ENCODE measurements around the gene MTTP.

The MTTP gene

DNA sequence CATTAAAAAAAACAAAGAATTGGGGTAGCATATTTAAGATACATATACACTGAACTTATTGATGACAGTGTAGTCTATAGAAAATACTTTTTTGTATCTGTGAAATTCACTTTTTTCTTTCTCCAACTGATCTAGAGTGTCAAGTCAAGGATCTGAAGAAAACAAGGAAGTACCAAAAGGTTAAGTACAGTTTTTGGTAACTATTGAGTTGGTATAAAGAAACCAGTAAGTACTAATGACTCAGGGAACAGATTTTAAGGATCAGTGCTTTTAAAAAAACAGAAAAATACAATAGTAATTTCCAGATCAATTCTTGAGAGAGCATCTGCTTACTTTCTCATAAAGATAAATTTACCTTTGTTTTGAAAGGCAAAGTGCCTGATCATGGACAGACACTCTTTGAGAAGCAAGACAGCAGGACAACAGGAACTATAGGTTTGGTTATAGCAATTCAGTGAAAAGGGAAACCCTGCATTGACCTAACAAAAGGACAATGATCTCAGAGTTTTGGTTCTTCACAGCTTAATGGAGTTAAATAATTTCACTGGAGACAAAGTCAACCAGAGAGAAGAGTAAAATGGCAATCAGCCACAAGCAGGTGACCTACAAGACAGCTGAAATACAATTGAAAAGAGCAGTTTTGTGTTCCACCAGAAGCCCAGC lies 34.2 kb upstream of the MTTP start:
- TF ChIP-seq, protein P1, sequence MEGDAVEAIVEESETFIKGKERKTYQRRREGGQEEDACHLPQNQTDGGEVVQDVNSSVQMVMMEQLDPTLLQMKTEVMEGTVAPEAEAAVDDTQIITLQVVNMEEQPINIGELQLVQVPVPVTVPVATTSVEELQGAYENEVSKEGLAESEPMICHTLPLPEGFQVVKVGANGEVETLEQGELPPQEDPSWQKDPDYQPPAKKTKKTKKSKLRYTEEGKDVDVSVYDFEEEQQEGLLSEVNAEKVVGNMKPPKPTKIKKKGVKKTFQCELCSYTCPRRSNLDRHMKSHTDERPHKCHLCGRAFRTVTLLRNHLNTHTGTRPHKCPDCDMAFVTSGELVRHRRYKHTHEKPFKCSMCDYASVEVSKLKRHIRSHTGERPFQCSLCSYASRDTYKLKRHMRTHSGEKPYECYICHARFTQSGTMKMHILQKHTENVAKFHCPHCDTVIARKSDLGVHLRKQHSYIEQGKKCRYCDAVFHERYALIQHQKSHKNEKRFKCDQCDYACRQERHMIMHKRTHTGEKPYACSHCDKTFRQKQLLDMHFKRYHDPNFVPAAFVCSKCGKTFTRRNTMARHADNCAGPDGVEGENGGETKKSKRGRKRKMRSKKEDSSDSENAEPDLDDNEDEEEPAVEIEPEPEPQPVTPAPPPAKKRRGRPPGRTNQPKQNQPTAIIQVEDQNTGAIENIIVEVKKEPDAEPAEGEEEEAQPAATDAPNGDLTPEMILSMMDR (IDR thresholded peaks at IDR 0.05; ENCODE audit: borderline replicate concordance, control extremely low read depth, extremely low read depth, insufficient read depth, missing control alignments) = no peak
- DNase-seq (ENCODE audit: low spot score) = no peak
- in situ Hi-C loops (cut with MboI; ENCODE audit: low sequenced_read_pairs, unreplicated experiment) = no loop called here

GRCh38 chr4:99552872-99553271 lies 21.8 kb upstream of the MTTP start:
- TF ChIP-seq, protein P1 (IDR thresholded peaks at IDR 0.05; ENCODE audit: borderline replicate concordance, control extremely low read depth, extremely low read depth, insufficient read depth, missing control alignments) = no peak
- no peak for DNase-seq (ENCODE audit: low spot score)
- in situ Hi-C loops (cut with MboI; ENCODE audit: low sequenced_read_pairs, unreplicated experiment) = loop anchor here (10.0 kb wide), 1 partner anchor 322 kb away; no protein-coding TSS in a partner anchor

DNA sequence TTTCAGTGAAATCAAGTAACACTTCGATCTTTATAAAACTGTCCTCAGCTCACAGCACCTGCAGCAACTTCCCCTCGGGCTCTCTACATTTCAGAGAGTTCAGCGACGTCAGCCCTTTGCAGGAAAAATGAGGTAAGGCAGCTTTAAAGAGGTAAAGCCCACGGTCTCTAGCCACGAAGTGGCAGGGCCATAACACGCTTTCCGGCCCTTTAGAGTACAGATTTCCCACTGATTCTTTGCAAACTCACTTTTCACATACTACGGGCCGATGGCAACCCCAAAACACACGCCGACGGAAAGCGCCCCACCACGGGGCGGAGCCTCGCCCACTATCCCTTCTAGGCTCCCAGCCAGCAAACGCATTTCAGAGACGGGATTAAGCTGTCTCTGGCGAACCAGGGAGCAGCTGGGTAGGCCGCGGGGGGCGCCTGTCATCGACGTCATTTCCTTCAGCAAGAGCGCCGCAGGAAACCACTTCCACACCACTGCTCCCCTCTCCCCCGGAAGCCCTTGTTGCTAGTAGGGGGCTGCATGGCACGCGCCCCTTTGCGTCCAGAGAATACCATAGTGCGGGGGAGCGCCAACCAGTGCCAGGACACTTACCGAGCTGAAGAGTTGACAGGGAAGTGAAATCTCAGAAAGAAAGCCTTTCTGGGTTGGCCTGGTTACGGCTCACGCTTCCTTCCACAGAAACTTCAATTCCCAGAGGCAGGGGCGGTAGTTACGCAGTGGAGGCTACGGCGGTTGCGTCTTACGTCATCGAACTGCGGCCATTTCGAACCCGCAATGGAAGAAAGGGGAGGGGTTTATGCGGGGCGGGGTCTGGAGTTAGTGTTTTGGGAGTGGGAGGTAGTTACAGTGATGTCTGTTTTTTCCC lies 11.1 kb upstream of the MTTP start, which contains the start of gene TRMT10A:
TSS of gene TRMT10A (minus strand) at position 730 of the 877 bp plus-strand sequence. CDS start 4,701 bp downstream, outside the sequence.
- peak; percentile 90 for DNase-seq (ENCODE audit: low spot score)
- TF ChIP-seq, protein P1 (IDR thresholded peaks at IDR 0.05; ENCODE audit: borderline replicate concordance, control extremely low read depth, extremely low read depth, insufficient read depth, missing control alignments) = no peak
- in situ Hi-C loops (cut with MboI; ENCODE audit: low sequenced_read_pairs, unreplicated experiment) = loop anchor here (10.0 kb wide), 1 partner anchor 241 kb away; no protein-coding TSS in a partner anchor

DNA sequence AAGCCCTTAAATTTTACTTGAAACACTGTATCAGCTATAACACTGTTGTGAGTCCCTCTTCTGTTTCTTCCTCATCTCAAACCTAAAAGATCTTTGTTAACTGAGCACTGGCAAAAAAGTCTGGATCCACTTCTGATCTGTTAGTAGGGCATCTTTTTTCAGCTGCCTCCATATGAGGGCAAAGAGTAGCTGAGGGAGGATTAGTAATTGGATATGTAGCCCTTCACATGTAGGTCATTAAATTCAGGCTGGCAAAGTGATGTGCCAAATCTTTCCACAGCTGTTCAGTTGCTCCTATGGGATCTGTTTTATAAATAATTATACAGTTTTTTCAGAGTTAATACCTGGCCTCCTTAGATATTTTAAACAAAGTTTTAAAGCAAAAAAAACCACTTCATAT lies 9.7 kb upstream of the MTTP start:
- no peak for DNase-seq (ENCODE audit: low spot score)
- TF ChIP-seq, protein P1 (IDR thresholded peaks at IDR 0.05; ENCODE audit: borderline replicate concordance, control extremely low read depth, extremely low read depth, insufficient read depth, missing control alignments) = no peak
- in situ Hi-C loops (cut with MboI; ENCODE audit: low sequenced_read_pairs, unreplicated experiment) = loop anchor here (10.0 kb wide), 1 partner anchor 240 kb away; no protein-coding TSS in a partner anchor

DNA sequence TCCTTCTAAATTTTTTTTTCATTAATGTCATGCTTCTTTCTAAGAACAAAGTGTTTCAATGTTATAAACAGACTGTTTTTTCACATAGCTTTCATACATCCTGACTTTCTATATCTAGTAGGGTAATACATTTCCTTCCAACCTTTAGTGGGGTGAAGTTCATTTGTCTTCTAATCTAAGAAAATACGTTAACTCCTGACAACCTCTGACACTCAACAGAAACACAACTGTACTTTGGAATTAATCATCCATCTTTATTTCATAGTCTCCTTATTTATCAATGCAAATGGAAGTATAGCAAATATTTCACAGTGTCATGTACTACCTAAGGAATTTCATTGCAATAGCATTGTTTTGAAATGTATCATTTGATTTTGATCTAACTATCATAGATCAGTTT lies 2.7 kb upstream of the MTTP start:
- in situ Hi-C loops (cut with MboI; ENCODE audit: low sequenced_read_pairs, unreplicated experiment) = no loop called here

More for the DNA sequence above, 2.7 kb upstream of the MTTP start:
- TF ChIP-seq, protein P1 (IDR thresholded peaks at IDR 0.05; ENCODE audit: borderline replicate concordance, control extremely low read depth, extremely low read depth, insufficient read depth, missing control alignments) = no peak
- no peak for DNase-seq (ENCODE audit: low spot score)
